IMR-90 (cell line): ENCODE results near the gene FNDC3B. TPM values are rescaled to one million over a fixed set of nuclear protein-coding genes. Genes with fewer than 3 reads are reported as not detected.
A peak's percentile ranks its signal among the peaks of the same experiment; 100 is the strongest.

Source experiments
- ATAC-seq: fragments of 200-7000 bp; cut with Tn5 transposase; 2 replicates; pipeline ENCODE4 v1.9.1; 2020; ENCODE audit warnings: low read depth, mild to moderate bottlenecking, moderate library complexity
- BruUV-seq: library from RNA; stranded (reverse); fragments of 400-500 nt; replicated peaks from 2 replicates; lab custom pipeline; 2021; lab: Mats Ljungman, UMichigan
- CTCF ChIA-PET: fragments of 300-600 bp; formaldehyde crosslinking; extraction: SDS; loops from one replicate; lab custom pipeline; 2021; ENCODE audit warnings: antibody characterized with exemption; lab: Yijun Ruan, JAX
- POLR2A ChIA-PET: fragments of 300-600 bp; sonication (Branson Sonifier 250); formaldehyde crosslinking; loops from one replicate; lab custom pipeline; 2022; ENCODE audit warnings: antibody characterized with exemption; ENCODE audit not compliant: unreplicated experiment; lab: Charles Lee
- DNase-seq: peaks from one replicate; pipeline ENCODE4 v3.0.0; 2013
- H2AFZ ChIP-seq: replicated peaks from 2 replicates; pipeline ENCODE3; 2013; ENCODE audit warnings: low read length, mild to moderate bottlenecking; ENCODE audit not compliant: poor library complexity
- H2AK5ac ChIP-seq: 2 replicates; pipeline ENCODE4 v1.6.1; 2013; ENCODE audit warnings: low read depth, low read length, inconsistent platforms
- H2AK9ac ChIP-seq: replicated peaks from 2 replicates; pipeline ENCODE3; 2013; ENCODE audit warnings: mild to moderate bottlenecking, low read depth, low read length, moderate library complexity; ENCODE audit not compliant: poor library complexity
- H2BK120ac ChIP-seq: 2 replicates; pipeline ENCODE4 v1.6.1; 2013; ENCODE audit warnings: low read depth, low read length, inconsistent platforms
- H2BK15ac ChIP-seq: 3 replicates; pipeline ENCODE4 v1.6.1; 2013; ENCODE audit warnings: low read depth, low read length, inconsistent platforms
- H2BK20ac ChIP-seq: 2 replicates; pipeline ENCODE4 v1.6.1; 2013; ENCODE audit warnings: low read depth, mild to moderate bottlenecking, inconsistent platforms, low read length, moderate library complexity
- H2BK5ac ChIP-seq: 2 replicates; pipeline ENCODE4 v1.6.1; 2013; ENCODE audit warnings: mild to moderate bottlenecking, low read depth, low read length, inconsistent platforms; ENCODE audit not compliant: poor library complexity, severe bottlenecking
- H3K14ac ChIP-seq: replicated peaks from 2 replicates; pipeline ENCODE4 v1.6.1; 2013; ENCODE audit warnings: low read depth, low read length, inconsistent platforms
- H3K18ac ChIP-seq: 2 replicates; pipeline ENCODE4 v1.6.1; 2013; ENCODE audit warnings: low read depth, low read length, control low read depth
- H3K23ac ChIP-seq: 2 replicates; pipeline ENCODE4 v1.6.1; 2013; ENCODE audit warnings: low read depth, low read length, inconsistent platforms
- H3K27ac ChIP-seq: 2 replicates; pipeline ENCODE4 v1.5.1; 2013; ENCODE audit warnings: mild to moderate bottlenecking, control low read depth, low read length; ENCODE audit not compliant: insufficient read depth
- H3K27me3 ChIP-seq: 2 replicates; pipeline ENCODE4 v1.6.1; 2013; ENCODE audit warnings: low read length; ENCODE audit not compliant: control insufficient read depth, insufficient read depth
- H3K36me3 ChIP-seq: 2 replicates; pipeline ENCODE4 v1.6.1; 2013; ENCODE audit warnings: low read length, mixed read lengths; ENCODE audit not compliant: control insufficient read depth, insufficient read depth
- H3K4ac ChIP-seq: 2 replicates; pipeline ENCODE4 v1.6.1; 2013; ENCODE audit warnings: low read depth, low read length, inconsistent platforms
- H3K4me1 ChIP-seq: 2 replicates; pipeline ENCODE4 v1.6.1; 2013; ENCODE audit warnings: low read length, mixed read lengths; ENCODE audit not compliant: control insufficient read depth, insufficient read depth
- H3K4me2 ChIP-seq: 2 replicates; pipeline ENCODE4 v1.6.1; 2013; ENCODE audit warnings: low read depth, mild to moderate bottlenecking, control low read depth, low read length, moderate library complexity
- H3K4me3 ChIP-seq: 2 replicates; pipeline ENCODE4 v1.5.1; 2013; ENCODE audit warnings: low read depth, mild to moderate bottlenecking, control low read depth, low read length, moderate library complexity; ENCODE audit not compliant: insufficient read depth
- H3K56ac ChIP-seq: 2 replicates; pipeline ENCODE4 v1.6.1; 2013; ENCODE audit warnings: low read length, inconsistent platforms; ENCODE audit not compliant: insufficient read depth; ENCODE audit errors: extremely low read depth
- H3K79me1 ChIP-seq, 2 experiments: 2 replicates each; pipeline ENCODE4 v1.6.1; 2013; ENCODE audit warnings: low read length in 2 of 2, inconsistent platforms in 1 of 2, low read depth in 1 of 2
- H3K9ac ChIP-seq: 2 replicates; pipeline ENCODE4 v1.6.1; 2013; ENCODE audit warnings: low read depth, low read length, control low read depth
- H3K9me1 ChIP-seq: 2 replicates; pipeline ENCODE4 v1.6.1; 2013; ENCODE audit warnings: low read length, inconsistent platforms; ENCODE audit not compliant: insufficient read depth
- H3K9me3 ChIP-seq: 2 replicates; pipeline ENCODE4 v1.6.1; 2013; ENCODE audit warnings: low read length; ENCODE audit not compliant: control insufficient read depth, insufficient read depth
- H4K20me1 ChIP-seq: 2 replicates; pipeline ENCODE4 v1.6.1; 2013; ENCODE audit warnings: low read length, inconsistent platforms; ENCODE audit not compliant: insufficient read depth
- H4K5ac ChIP-seq: 2 replicates; pipeline ENCODE4 v1.6.1; 2013; ENCODE audit warnings: mild to moderate bottlenecking, low read depth, low read length, control low read depth
- H4K8ac ChIP-seq, 2 experiments: 2 replicates each; pipeline ENCODE4 v1.6.1; 2013; ENCODE audit warnings: low read depth in 2 of 2, low read length in 2 of 2, control low read depth in 1 of 2, inconsistent platforms in 1 of 2
- H4K91ac ChIP-seq: 2 replicates; pipeline ENCODE4 v1.6.1; 2013; ENCODE audit warnings: low read depth, low read length, inconsistent platforms; ENCODE audit not compliant: insufficient read depth
- BHLHE40 ChIP-seq: fragments of 150-350 bp; IDR thresholded peaks from 2 replicates; pipeline ENCODE4 v1.6.1; 2016; ENCODE audit warnings: mild to moderate bottlenecking, low read depth, low read length
- CEBPB ChIP-seq: IDR thresholded peaks from 2 replicates; pipeline ENCODE4 v1.6.1; 2012; ENCODE audit warnings: low read depth, low read length, improper control_type of control experiment
- CHD1 ChIP-seq: IDR thresholded peaks from 2 replicates; pipeline ENCODE4 v1.6.1; 2012; ENCODE audit warnings: low read depth, low read length, improper control_type of control experiment
- FOS ChIP-seq: fragments of 150-350 bp; IDR thresholded peaks from 2 replicates; pipeline ENCODE4 v1.6.1; 2016; ENCODE audit warnings: low read depth, low read length
- MAFK ChIP-seq: IDR thresholded peaks from 2 replicates; pipeline ENCODE4 v1.6.1; 2012; ENCODE audit warnings: low read depth, low read length, improper control_type of control experiment
- MAZ ChIP-seq: IDR thresholded peaks from 2 replicates; pipeline ENCODE4 v1.6.1; 2012; ENCODE audit warnings: low read depth, mild to moderate bottlenecking, low read length, improper control_type of control experiment, moderate library complexity, borderline replicate concordance
- MXI1 ChIP-seq: IDR thresholded peaks from 2 replicates; pipeline ENCODE4 v1.6.1; 2012; ENCODE audit warnings: low read depth, mild to moderate bottlenecking, low read length, moderate library complexity, borderline replicate concordance
- NFE2L2 ChIP-seq: fragments of 150-350 bp; IDR thresholded peaks from 2 replicates; pipeline ENCODE4 v1.6.1; 2016; ENCODE audit warnings: low read depth, mild to moderate bottlenecking, low read length
- POLR2A ChIP-seq: IDR thresholded peaks from 2 replicates; pipeline ENCODE4 v1.6.1; 2012; ENCODE audit warnings: mild to moderate bottlenecking, low read depth, low read length
- RAD21 ChIP-seq: IDR thresholded peaks from 2 replicates; pipeline ENCODE4 v1.6.1; 2012; ENCODE audit warnings: low read length, improper control_type of control experiment
- RCOR1 ChIP-seq: IDR thresholded peaks from 2 replicates; pipeline ENCODE4 v1.6.1; 2012; ENCODE audit warnings: mild to moderate bottlenecking, low read length, improper control_type of control experiment; ENCODE audit not compliant: insufficient replicate concordance
- RFX5 ChIP-seq: IDR thresholded peaks from 2 replicates; pipeline ENCODE4 v1.8.0; 2012; ENCODE audit warnings: low read depth, mild to moderate bottlenecking, low read length, moderate library complexity
- SMC3 ChIP-seq: fragments of 150-350 bp; IDR thresholded peaks from 2 replicates; pipeline ENCODE4 v1.6.1; 2016; ENCODE audit warnings: low read depth, mild to moderate bottlenecking, antibody characterized with exemption, low read length, moderate library complexity
- USF2 ChIP-seq: fragments of 150-350 bp; IDR thresholded peaks from 2 replicates; pipeline ENCODE4 v1.6.1; 2017; ENCODE audit warnings: mild to moderate bottlenecking, antibody characterized with exemption, low read length, low read depth
- dilution Hi-C: fragments of 300-500 bp; cut with HindIII; formaldehyde crosslinking; loops from one replicate; pipeline ENCODE4 v1.14.3; 2018; ENCODE audit warnings: low sequenced_read_pairs; ENCODE audit not compliant: unreplicated experiment
- in situ Hi-C: fragments of 300-500 bp; cut with MboI; formaldehyde crosslinking; loops from 3 replicates; pipeline ENCODE4 v1.14.3; 2019; ENCODE audit warnings: low sequenced_read_pairs, inconsistent platforms, mixed read lengths
- intact Hi-C: fragments of 100-400 bp; cut with micrococcal nuclease; formaldehyde crosslinking; loops from 2 replicates; pipeline ENCODE4 v1.10.0; 2022
- polyA plus RNA-seq, 3 experiments: library from polyadenylated mRNA; depleted of rRNA; stranded (reverse); fragments of >200 nt; gene quantifications; 2 replicates each; pipeline ENCODE4 v1.2.3, GENCODE V29; 2012; ENCODE audit warnings: low replicate concordance in 1 of 3
- total RNA-seq: library from RNA; depleted of rRNA; stranded (reverse); fragments of >200 nt; gene quantifications from 2 replicates; pipeline ENCODE4 v1.2.3, GENCODE V29; 2012
- TF ChIP-seq, protein P1 (sequence below): conservative IDR thresholded peaks from 2 replicates; pipeline ENCODE4 v1.5.1; 2012; ENCODE audit warnings: mild to moderate bottlenecking, low read depth, low read length, improper control_type of control experiment
- TF ChIP-seq, protein P2 (sequence below): fragments of 150-350 bp; IDR thresholded peaks from 2 replicates; pipeline ENCODE4 v1.6.1; 2016; ENCODE audit warnings: low read depth, mild to moderate bottlenecking, low read length, moderate library complexity, borderline replicate concordance

The FNDC3B gene
- total and polyA plus RNA-seq, 2 of the 4 experiments (the other 2 are of a cell fraction): 23.9 to 150 TPM

DNA sequence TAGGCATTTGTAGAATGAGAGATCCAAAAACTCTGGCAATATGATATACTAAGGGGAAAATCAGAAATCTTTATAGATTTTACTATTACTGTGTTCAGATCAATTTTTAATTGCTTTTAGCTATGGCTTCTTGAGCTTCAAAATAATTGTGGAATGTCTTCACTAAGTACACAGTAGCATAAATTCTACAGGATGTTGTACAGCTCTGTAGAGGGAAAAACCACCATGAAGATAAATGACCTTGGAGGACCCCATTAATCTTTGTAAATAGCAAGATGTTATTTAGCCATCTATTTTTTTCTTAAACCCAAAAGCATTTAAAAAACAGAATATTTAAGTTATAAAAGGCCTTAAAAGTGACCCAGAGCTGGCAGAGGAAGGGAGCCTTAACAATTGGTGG lies 43.9 kb upstream of the FNDC3B start:
- intact Hi-C loops (loop anchor here (1.0 kb wide), 1 partner anchor 28 kb away; no protein-coding TSS in a partner anchor), in situ Hi-C loops (no loop called here), dilution Hi-C loops (no loop called here)
- peak overlapping the region; percentile 93 for H3K18ac ChIP-seq
- peak overlapping the region; percentile 90 for H4K5ac ChIP-seq
- no peaks in the 10 kb centered on the region for H3K27me3 ChIP-seq
- H3K4me2 ChIP-seq: no peak overlapping the region
- H3K4ac ChIP-seq: peak overlapping the region; percentile 83
- no peak overlapping the region for H3K4me3 ChIP-seq
- H3K36me3 ChIP-seq: no peaks in the 10 kb centered on the region
- peak overlapping the region; percentile 34; the same call in 1 of the 2 replicates for H3K56ac ChIP-seq
- H2AK5ac ChIP-seq: peak overlapping the region; percentile 86
- H3K14ac ChIP-seq: 0 out of 2 replicates have a peak overlapping the region, but pooled peaks have one; percentile 64
- H2BK5ac ChIP-seq: peak overlapping the region; percentile 84
- H3K27ac ChIP-seq: peak overlapping the region; percentile 69; the same call in 1 of the 2 replicates
- DNase-seq (no peak), ATAC-seq (peak; percentile 37)
- peak overlapping the region; percentile 54 for H3K9ac ChIP-seq
- TF ChIP-seq USF2: no peak
- no peak for TF ChIP-seq FOS
- no peak for TF ChIP-seq POLR2A
- no peak for TF ChIP-seq SMC3
- no peak for TF ChIP-seq NFE2L2
- TF ChIP-seq MXI1: no peak
- no peak for TF ChIP-seq RFX5
- no peak for TF ChIP-seq RCOR1
- TF ChIP-seq, protein P1, sequence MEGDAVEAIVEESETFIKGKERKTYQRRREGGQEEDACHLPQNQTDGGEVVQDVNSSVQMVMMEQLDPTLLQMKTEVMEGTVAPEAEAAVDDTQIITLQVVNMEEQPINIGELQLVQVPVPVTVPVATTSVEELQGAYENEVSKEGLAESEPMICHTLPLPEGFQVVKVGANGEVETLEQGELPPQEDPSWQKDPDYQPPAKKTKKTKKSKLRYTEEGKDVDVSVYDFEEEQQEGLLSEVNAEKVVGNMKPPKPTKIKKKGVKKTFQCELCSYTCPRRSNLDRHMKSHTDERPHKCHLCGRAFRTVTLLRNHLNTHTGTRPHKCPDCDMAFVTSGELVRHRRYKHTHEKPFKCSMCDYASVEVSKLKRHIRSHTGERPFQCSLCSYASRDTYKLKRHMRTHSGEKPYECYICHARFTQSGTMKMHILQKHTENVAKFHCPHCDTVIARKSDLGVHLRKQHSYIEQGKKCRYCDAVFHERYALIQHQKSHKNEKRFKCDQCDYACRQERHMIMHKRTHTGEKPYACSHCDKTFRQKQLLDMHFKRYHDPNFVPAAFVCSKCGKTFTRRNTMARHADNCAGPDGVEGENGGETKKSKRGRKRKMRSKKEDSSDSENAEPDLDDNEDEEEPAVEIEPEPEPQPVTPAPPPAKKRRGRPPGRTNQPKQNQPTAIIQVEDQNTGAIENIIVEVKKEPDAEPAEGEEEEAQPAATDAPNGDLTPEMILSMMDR: no peak
- TF ChIP-seq, protein P2, sequence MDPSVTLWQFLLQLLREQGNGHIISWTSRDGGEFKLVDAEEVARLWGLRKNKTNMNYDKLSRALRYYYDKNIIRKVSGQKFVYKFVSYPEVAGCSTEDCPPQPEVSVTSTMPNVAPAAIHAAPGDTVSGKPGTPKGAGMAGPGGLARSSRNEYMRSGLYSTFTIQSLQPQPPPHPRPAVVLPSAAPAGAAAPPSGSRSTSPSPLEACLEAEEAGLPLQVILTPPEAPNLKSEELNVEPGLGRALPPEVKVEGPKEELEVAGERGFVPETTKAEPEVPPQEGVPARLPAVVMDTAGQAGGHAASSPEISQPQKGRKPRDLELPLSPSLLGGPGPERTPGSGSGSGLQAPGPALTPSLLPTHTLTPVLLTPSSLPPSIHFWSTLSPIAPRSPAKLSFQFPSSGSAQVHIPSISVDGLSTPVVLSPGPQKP: no peak
- TF ChIP-seq CEBPB: no peak
- no peak for TF ChIP-seq MAZ
- TF ChIP-seq CHD1: no peak
- no peak for TF ChIP-seq BHLHE40
- TF ChIP-seq MAFK: no peak
- no peak for TF ChIP-seq RAD21
- H3K9me3 ChIP-seq: no peaks in the 10 kb centered on the region
- peak overlapping the region in 1 of 2 experiments; percentile 72; a peak in 1 of 4 replicates for H4K8ac ChIP-seq
- peak overlapping the region; percentile 90; the same call in 1 of the 2 replicates for H2BK20ac ChIP-seq
- H3K79me1 ChIP-seq: no peaks in the 10 kb centered on the region
- H2AK9ac ChIP-seq: no peak overlapping the region
- H2BK15ac ChIP-seq: no peak overlapping the region; the same call in 2 of the 3 replicates
- H2BK120ac ChIP-seq: peak overlapping the region; percentile 85
- H3K4me1 ChIP-seq: peaks cover 2% of the 10 kb centered on the region
- no peaks in the 10 kb centered on the region for H4K20me1 ChIP-seq
- H2AFZ ChIP-seq: no peak overlapping the region
- no TSS peak for BruUV-seq
- H4K91ac ChIP-seq: peak overlapping the region; percentile 64; the same call in 1 of the 2 replicates
- H3K9me1 ChIP-seq: no peaks in the 10 kb centered on the region
- H3K23ac ChIP-seq: no peak overlapping the region
- ChIA-PET CTCF (interaction anchor here (1.2 to 1.5 kb wide), 2 partner anchors 11 to 127 kb away, joined by 3 read pairs; no protein-coding TSS in a partner anchor), POLR2A (interaction anchor here (0.5 kb wide), 1 partner anchor 95 kb away, joined by 3 read pairs; no protein-coding TSS in a partner anchor)
